ENCODE data around the gene YEATS4.
A peak's percentile ranks its signal among the peaks of the same experiment; 100 is the strongest.

YEATS4 gene

DNA sequence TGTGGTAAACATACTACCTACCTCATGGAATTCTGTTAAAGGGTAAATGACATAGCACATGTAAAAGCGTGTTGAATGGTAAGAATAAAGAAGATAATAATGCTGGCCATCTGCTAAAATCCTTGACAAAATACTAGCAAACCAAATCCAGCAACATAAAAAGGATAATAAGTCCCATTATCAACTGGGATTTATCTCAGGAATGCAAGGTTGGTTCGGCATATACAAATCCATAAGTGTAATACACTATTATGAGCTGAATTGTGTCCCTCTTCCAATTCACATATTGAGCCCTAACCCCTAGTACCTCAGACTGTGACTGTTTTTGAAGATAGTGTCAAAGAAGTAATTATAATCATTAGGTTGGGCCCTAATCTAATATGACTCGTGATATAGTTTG is 37.4 kb downstream of the YEATS4 start:
- DNase-seq = no peak

DNA sequence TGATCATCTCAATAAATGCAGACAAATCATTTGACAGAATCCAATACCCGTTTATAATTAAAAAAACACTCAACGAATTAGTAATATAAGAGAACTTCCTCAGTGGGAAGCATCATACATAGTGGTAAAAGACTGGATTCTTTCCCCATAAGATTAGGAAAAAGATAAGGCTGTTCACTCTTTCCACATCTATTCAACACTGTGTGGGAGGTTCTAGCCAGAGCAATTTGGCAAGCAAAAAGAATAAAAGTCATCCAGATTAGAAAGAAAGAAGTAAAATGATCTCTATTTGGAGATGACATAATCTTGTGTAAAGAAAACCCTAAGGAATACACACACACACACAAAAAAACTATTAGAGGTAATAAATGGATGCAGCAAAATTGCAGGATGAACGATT is 38.4 kb downstream of the YEATS4 start:
- no peak for DNase-seq

GRCh38 chr12:69401940-69402339 is 42.4 kb downstream of the YEATS4 start:
- DNase-seq = no peak

DNA sequence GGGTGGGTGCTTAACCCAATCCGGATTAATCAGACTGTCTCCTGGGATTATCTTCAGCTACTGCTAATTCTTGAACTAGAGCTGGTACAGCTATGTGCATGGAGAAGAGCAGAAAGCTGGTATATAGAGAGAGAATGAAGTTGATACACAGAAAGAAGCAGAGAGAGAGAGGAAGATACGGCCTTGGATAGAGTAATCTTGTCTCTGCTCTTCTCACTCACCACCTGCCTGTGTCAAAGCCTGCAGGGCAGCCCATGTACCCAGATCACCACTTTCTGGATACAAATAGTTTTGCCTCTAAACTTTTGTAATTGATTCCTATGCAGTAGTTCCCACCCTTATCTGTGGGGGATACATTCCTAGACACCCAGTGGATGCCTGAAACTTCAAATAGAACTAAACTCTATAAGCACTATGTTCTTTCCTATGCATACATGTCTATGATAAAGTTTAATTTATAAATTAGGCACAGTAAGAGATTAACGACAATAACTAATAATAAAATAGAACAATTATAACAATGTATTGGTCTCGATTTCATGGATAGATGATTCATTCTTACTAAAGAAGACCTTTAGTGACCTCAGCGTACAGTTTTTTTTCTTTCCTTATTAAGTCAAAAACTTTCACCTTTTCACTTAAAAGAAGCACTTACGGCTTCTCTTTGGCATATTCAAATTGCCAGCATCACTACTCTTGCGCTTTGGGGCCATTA is 45.5 kb downstream of the YEATS4 start:
- DNase-seq = no peak

- DNase-seq = no peak
These were observed 46.0 kb downstream of the YEATS4 start for GRCh38 chr12:69405566-69405865.

GRCh38 chr12:69406217-69406616 is 46.7 kb downstream of the YEATS4 start:
- DNase-seq = no peak

DNA sequence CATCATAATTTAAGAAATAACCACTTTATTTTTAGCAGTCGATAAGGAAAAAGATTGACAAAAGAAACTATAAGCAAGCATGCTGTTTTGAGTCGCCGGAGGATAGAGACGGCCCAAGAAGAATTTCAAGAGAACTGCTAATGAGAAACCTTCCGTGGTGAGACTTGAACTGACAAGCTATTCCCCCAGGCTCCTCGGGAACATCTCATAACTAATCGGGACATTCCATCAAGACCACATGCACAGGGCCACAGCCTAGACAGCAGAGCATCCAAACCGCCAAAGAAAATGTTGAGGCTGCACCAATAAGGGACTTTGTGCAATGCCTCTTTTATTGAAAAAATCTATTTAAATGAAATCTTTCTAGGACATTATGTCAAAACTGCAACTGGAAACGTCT is 51.0 kb downstream of the YEATS4 start:
- no peak for DNase-seq

DNA sequence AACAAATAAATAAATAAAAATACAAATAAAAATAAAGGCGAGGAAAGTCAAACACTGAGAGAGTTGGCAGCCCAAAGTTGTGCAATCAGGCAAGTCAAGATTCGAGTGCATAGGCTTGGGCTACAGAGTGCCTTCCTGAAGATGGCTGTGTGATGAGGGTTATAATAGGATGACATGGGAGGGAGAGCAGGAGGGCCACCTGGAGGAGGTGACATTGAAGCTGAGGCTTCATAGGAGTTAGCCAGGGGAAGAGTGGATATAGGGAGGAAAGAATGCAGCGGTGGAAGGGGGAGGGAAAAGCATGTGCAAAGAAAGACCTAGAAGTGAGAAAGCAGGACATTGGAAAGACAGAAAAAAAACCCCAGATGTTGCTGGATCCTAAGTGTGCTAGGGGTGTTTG is 53.1 kb downstream of the YEATS4 start:
- no peak for DNase-seq

- peak; percentile 8 for DNase-seq
These were observed 56.1 kb downstream of the YEATS4 start for GRCh38 chr12:69415471-69416275.

GRCh38 chr12:69417231-69417630 is 57.7 kb downstream of the YEATS4 start:
- no peak for DNase-seq

- DNase-seq = no peak
These were observed 58.2 kb downstream of the YEATS4 start for GRCh38 chr12:69417741-69418167.

- DNase-seq = no peak
These were observed 60.2 kb downstream of the YEATS4 start for GRCh38 chr12:69419701-69420100.

GRCh38 chr12:69421548-69421947 is 62.0 kb downstream of the YEATS4 start:
- no peak for DNase-seq

DNA sequence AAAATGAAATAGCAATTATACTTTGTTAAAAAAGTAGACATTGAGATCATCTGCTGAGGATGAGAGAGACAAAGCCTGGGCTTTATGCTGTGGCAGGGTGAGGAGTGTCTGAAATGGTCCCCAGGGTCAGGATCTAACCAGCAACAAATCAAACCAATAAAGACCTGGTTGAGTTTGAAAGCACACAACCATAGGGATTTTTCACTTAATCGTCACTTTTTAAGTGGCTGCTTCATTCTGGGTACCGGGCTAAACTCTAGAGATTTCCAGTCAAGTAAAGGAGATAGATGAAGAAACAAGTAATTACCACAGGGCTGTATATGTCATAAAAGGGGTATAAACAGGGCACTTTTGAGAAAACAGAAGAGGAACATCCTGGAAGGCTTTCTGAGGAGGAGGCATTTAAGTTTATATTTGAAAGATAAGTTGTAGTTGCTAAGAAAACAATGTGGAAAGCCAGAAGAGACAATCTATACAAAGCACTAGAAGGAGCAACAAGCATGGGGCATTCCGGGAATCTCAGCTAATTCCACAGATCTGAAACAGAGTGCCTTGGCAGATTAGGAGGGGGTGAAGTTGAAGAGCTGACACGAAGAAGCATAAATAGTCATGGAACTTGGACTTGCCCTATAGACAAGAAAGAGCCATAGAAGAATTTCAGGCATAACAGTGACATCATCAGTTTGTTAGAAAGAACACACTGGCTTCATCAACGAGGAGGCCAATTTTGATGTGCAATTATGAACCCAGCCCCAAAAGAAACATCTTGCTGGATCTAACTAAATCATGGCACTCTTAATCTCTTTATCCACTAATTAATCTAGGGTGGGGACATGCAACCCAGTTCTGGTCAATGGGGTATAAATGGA is 63.7 kb downstream of the YEATS4 start:
- no peak for DNase-seq

DNA sequence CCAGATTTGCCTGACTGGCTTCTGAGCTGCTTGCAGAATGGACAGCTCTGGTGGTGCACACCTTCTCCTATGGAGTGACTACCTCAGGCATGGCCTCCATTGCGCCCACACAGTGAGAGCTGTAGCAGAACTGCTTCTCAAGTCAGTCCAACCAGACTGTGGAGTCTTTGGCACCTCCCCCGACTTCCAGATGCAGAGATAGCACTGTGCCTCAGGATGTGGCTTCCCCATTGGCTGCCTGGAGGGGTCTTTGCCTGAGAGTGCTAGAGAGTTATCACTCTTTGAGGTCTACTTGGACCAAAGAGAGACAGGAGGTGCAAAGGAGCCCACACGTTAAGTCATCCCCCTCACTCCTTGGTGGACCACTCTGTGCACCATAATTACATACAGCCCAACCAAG is 65.9 kb downstream of the YEATS4 start:
- DNase-seq = no peak

DNA sequence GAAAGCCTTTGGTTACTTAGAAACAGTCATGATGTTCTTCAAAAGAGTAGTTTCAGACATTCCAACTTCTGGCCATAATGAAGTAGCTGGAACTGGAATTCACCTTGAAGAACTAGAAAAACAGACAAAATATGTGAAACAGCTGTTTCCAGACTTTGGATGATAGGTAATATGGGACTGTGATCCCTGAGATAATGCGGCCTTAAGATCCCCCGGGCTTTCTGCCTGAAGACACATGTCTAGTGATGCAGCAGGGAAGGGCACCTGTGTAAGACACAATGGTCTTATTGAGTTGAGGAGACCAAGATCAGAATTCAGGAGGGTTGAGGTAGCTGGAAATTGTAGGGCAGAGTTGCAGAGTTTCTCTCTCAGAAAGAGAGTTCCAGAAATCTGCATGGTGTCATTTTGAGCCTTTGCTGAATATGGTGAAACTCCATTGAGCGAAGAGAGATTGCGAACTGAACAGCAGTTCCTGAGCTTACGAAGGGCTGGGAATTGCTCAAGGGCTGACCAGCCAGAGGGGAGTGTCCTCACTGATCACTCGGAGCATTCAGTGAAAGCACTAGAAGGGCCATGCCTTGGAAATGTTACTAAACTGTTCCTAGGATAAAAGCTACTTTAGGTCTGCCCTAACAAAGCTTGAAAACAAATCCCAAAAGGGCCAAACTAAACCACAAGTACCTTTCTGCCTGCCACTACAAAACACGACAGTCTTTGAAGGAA is 69.0 kb downstream of the YEATS4 start:
- DNase-seq = no peak

DNA sequence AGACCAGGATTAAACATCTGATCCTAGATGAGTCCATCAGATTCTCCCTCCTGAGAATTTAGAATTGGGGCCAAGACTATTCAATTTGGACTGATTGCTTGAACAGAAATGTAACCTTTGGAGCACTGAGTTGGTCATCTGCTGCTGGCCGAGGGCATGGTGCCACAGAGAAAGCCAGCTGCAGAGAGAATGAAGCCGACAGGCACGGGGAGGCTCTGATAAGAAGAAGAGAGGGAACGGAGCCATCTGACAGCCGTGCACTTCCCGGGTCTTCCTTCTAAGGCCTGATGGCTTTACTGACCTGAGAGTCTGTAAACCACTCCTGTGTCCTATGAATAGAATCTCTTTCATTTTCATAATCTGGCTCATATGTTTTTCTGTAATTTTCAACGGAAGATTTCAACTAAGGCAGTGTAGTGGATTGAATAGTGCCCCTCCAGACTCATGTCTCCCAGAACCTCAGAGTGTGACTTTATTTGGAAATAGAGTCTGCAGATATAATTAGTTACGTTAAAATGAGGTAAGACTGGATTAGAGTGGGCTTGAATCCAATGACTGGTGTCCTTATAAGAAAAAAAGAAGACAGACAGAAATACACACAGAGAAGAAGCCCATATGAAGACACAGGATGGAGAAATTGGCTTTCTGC is 71.5 kb downstream of the YEATS4 start:
- no peak for DNase-seq

DNA sequence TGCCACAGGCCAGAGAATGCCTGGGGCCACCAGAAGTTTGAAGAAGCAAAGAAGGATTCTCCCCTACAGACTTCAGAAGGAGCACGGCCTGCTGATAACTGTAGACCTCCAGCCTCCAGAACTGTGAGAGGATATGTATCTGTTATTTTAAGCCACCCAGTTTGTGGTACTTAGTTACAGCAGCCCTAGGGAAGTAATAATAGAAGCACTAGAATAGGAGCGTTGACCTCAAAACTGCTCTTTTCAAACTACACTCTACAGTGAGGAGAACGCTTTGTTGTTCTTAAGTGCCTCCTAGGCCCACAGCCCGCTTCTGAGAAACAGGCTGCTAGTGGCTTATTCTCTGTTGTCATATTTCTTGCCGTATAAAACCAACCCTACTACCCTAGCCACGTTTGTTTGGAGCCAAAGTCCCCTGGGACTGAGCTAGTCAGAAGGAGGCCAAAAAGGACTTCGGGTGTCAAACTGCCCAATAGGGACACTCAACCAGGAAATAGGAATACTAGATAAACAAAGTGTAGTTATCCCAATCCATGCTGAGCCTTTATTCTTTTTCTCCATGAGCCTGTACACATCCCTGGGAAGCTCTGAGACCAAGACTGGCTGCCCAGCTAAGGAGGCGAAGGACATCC is 72.2 kb downstream of the YEATS4 start:
- no peak for DNase-seq

- DNase-seq = no peak
These were observed 74.1 kb downstream of the YEATS4 start for GRCh38 chr12:69433653-69434052.

DNA sequence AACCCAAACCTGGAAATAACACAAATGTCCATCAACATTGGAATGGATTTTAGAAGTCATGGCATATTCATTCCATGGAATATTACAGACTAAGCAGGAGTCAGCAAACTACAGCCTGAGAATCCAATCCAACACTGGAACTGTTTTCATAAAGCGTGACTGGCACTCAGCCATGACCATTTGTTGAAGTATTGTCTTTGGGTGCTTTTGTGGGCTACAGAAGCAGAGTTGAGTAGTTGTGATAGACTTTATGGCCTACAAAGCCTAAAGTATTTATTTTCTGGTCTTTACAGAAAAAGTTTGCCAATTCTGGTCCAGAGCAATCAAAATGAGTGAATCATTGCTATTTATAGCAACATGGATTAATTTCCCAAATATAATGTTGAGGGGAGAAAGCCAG is 76.1 kb downstream of the YEATS4 start:
- no peak for DNase-seq

GRCh38 chr12:69437073-69437472 is 77.5 kb downstream of the YEATS4 start:
- no peak for DNase-seq

GRCh38 chr12:69438539-69438938 is 79.0 kb downstream of the YEATS4 start:
- no peak for DNase-seq
